ENCODE results near the gene GNA12.
"Not testable (repeated sequence)": the region's sequence is repeated elsewhere in the genome, so short reads cannot be mapped to it uniquely, and the experiment has no call there.

Gene GNA12

GRCh38 chr7:2724453-2725177 lies 119.5 kb downstream of the GNA12 start:
- DNase-seq = no peak

GRCh38 chr7:2724036-2724435 lies 120.1 kb downstream of the GNA12 start:
- DNase-seq = not testable (repeated sequence)

- no peak for DNase-seq
Measured at GRCh38 chr7:2723138-2723850, 120.8 kb downstream of the GNA12 start.

GRCh38 chr7:2722591-2722990 lies 121.5 kb downstream of the GNA12 start:
- DNase-seq = no peak

- DNase-seq = no peak
Measured at GRCh38 chr7:2721842-2722241, 122.3 kb downstream of the GNA12 start.

- DNase-seq = no peak
Measured at GRCh38 chr7:2720024-2720423, 124.1 kb downstream of the GNA12 start.

GRCh38 chr7:2719007-2719406 lies 125.1 kb downstream of the GNA12 start:
- DNase-seq = peak; percentile 18

GRCh38 chr7:2718296-2718965 lies 125.7 kb downstream of the GNA12 start:
- no peak for DNase-seq

- peak; percentile 67 for DNase-seq
Measured at GRCh38 chr7:2717293-2718261, 126.5 kb downstream of the GNA12 start.

- no peak for DNase-seq
Measured at GRCh38 chr7:2716906-2717292, 127.2 kb downstream of the GNA12 start.

GRCh38 chr7:2716488-2716887 lies 127.6 kb downstream of the GNA12 start:
- DNase-seq = no peak

GRCh38 chr7:2715341-2716231 lies 128.5 kb downstream of the GNA12 start:
- no peak for DNase-seq

GRCh38 chr7:2714636-2715035 lies 129.5 kb downstream of the GNA12 start:
- no peak for DNase-seq

- DNase-seq = no peak
Measured at GRCh38 chr7:2713978-2714377, 130.1 kb downstream of the GNA12 start.

- DNase-seq = no peak
Measured at GRCh38 chr7:2713370-2713769, 130.7 kb downstream of the GNA12 start.

GRCh38 chr7:2711895-2712675 lies 132.0 kb downstream of the GNA12 start:
- DNase-seq = no peak

- no peak for DNase-seq
Measured at GRCh38 chr7:2710901-2711551, 133.1 kb downstream of the GNA12 start.

- DNase-seq = no peak
Measured at GRCh38 chr7:2710286-2710655, 133.8 kb downstream of the GNA12 start.

GRCh38 chr7:2709553-2710285 lies 134.4 kb downstream of the GNA12 start:
- DNase-seq = peak; percentile 67

All from NCI-H1092 (cell line).